ENCODE measurements around the gene DGKD. TPM values are rescaled to one million over a fixed set of nuclear protein-coding genes. Genes with fewer than 3 reads are reported as not detected.

DGKD gene
- total and polyA plus RNA-seq, 5 donors from 2014 or later = 11.3 to 161 (median 11.5) TPM

- Mint-ChIP-seq H3K36me3 (peaks cover 42% of the 10 kb centered on the region), H3K4me1 (peaks cover 0 to 3% (median 2%) of the 10 kb centered on the region in 4 donors), H3K27ac (no peak overlapping the region), H3K27me3 (no peaks in the 10 kb centered on the region), H3K9me3 (no peaks in the 10 kb centered on the region), H3K4me3 (no peak overlapping the region)
- ATAC-seq (ENCODE audit: low read depth in 2 of 2) (no peak), DNase-seq (no peak)
- no peaks in the 10 kb centered on the region for H3K27me3 ChIP-seq (ENCODE audit: control insufficient read depth, insufficient read depth, low read length)
- peaks cover 98% of the 10 kb centered on the region for H3K36me3 ChIP-seq (ENCODE audit: control insufficient read depth, insufficient read depth, low read length)
- H3K4me1 ChIP-seq (ENCODE audit: control insufficient read depth, insufficient read depth, low read length, poor library complexity, severe bottlenecking) = no peaks in the 10 kb centered on the region
- no peaks in the 10 kb centered on the region for H3K9me3 ChIP-seq (ENCODE audit: control insufficient read depth in 2 of 2, low read length in 2 of 2)
- H3K4me3 ChIP-seq (ENCODE audit: low read depth, low read length) = no peak overlapping the region
- H3K27ac ChIP-seq (ENCODE audit: insufficient read depth, low read length, poor library complexity, severe bottlenecking) = no peak overlapping the region
These were observed 96.7 kb downstream of the DGKD start for GRCh38 chr2:233450864-233451575.

- Histone ChIP-seq H3K27me3 (ENCODE audit: control insufficient read depth, insufficient read depth, low read length) (no peaks in the 10 kb centered on the region), H3K9me3 (ENCODE audit: control insufficient read depth in 2 of 2, low read length in 2 of 2) (no peaks in the 10 kb centered on the region), H3K36me3 (ENCODE audit: control insufficient read depth, insufficient read depth, low read length) (peaks cover 99% of the 10 kb centered on the region), H3K27ac (ENCODE audit: insufficient read depth, low read length, poor library complexity, severe bottlenecking) (no peak overlapping the region), H3K4me1 (ENCODE audit: control insufficient read depth, insufficient read depth, low read length, poor library complexity, severe bottlenecking) (no peaks in the 10 kb centered on the region), H3K4me3 (ENCODE audit: low read depth, low read length) (no peak overlapping the region)
- Mint-ChIP-seq H3K4me1 (peaks cover 0 to 3% (median 2%) of the 10 kb centered on the region in 4 donors), H3K27ac (no peak overlapping the region), H3K9me3 (no peaks in the 10 kb centered on the region), H3K36me3 (peaks cover 41% of the 10 kb centered on the region), H3K4me3 (no peak overlapping the region), H3K27me3 (no peaks in the 10 kb centered on the region)
- ATAC-seq (ENCODE audit: low read depth in 2 of 2) = no peak
- DNase-seq = no peak
These were observed 97.7 kb downstream of the DGKD start for GRCh38 chr2:233451950-233452349.

GRCh38 chr2:233453111-233453915, 99.0 kb downstream of the DGKD start:
- no peak overlapping the region for H3K4me3 Mint-ChIP-seq
- no peaks in the 10 kb centered on the region for H3K4me1 ChIP-seq (ENCODE audit: control insufficient read depth, insufficient read depth, low read length, poor library complexity, severe bottlenecking)
- no peak overlapping the region for H3K27ac Mint-ChIP-seq
- no peaks in the 10 kb centered on the region for H3K9me3 ChIP-seq (ENCODE audit: control insufficient read depth in 2 of 2, low read length in 2 of 2)
- peaks cover 99% of the 10 kb centered on the region for H3K36me3 ChIP-seq (ENCODE audit: control insufficient read depth, insufficient read depth, low read length)
- H3K27me3 Mint-ChIP-seq = no peaks in the 10 kb centered on the region
- no peak for DNase-seq
- H3K27me3 ChIP-seq (ENCODE audit: control insufficient read depth, insufficient read depth, low read length) = no peaks in the 10 kb centered on the region
- H3K36me3 Mint-ChIP-seq = peaks cover 47% of the 10 kb centered on the region
- no peaks in the 10 kb centered on the region for H3K9me3 Mint-ChIP-seq
- peaks cover 0 to 1% (median under 1%) of the 10 kb centered on the region in 4 donors for H3K4me1 Mint-ChIP-seq
- ATAC-seq (ENCODE audit: low read depth in 2 of 2) = no peak
- no peak overlapping the region for H3K4me3 ChIP-seq (ENCODE audit: low read depth, low read length)
- H3K27ac ChIP-seq (ENCODE audit: insufficient read depth, low read length, poor library complexity, severe bottlenecking) = no peak overlapping the region

GRCh38 chr2:233453916-233454315, 99.6 kb downstream of the DGKD start:
- no peaks in the 10 kb centered on the region for H3K27me3 ChIP-seq (ENCODE audit: control insufficient read depth, insufficient read depth, low read length)
- no peak for ATAC-seq (ENCODE audit: low read depth in 2 of 2)
- Mint-ChIP-seq H3K4me3 (no peak overlapping the region), H3K27ac (no peak overlapping the region), H3K4me1 (no peaks in the 10 kb centered on the region), H3K36me3 (peaks cover 45% of the 10 kb centered on the region), H3K9me3 (no peaks in the 10 kb centered on the region), H3K27me3 (no peaks in the 10 kb centered on the region)
- no peak overlapping the region for H3K4me3 ChIP-seq (ENCODE audit: low read depth, low read length)
- no peaks in the 10 kb centered on the region for H3K9me3 ChIP-seq (ENCODE audit: control insufficient read depth in 2 of 2, low read length in 2 of 2)
- H3K27ac ChIP-seq (ENCODE audit: insufficient read depth, low read length, poor library complexity, severe bottlenecking) = no peak overlapping the region
- no peak for DNase-seq
- peaks cover 98% of the 10 kb centered on the region for H3K36me3 ChIP-seq (ENCODE audit: control insufficient read depth, insufficient read depth, low read length)
- H3K4me1 ChIP-seq (ENCODE audit: control insufficient read depth, insufficient read depth, low read length, poor library complexity, severe bottlenecking) = no peaks in the 10 kb centered on the region

- Histone ChIP-seq H3K4me1 (ENCODE audit: control insufficient read depth, insufficient read depth, low read length, poor library complexity, severe bottlenecking) (no peaks in the 10 kb centered on the region), H3K27ac (ENCODE audit: insufficient read depth, low read length, poor library complexity, severe bottlenecking) (no peak overlapping the region), H3K9me3 (ENCODE audit: control insufficient read depth in 2 of 2, low read length in 2 of 2) (no peaks in the 10 kb centered on the region), H3K4me3 (ENCODE audit: low read depth, low read length) (no peak overlapping the region), H3K36me3 (ENCODE audit: control insufficient read depth, insufficient read depth, low read length) (peaks cover 97% of the 10 kb centered on the region), H3K27me3 (ENCODE audit: control insufficient read depth, insufficient read depth, low read length) (no peaks in the 10 kb centered on the region)
- H3K36me3 Mint-ChIP-seq = peaks cover 50% of the 10 kb centered on the region
- no peaks in the 10 kb centered on the region for H3K27me3 Mint-ChIP-seq
- H3K4me1 Mint-ChIP-seq = no peaks in the 10 kb centered on the region
- ATAC-seq (ENCODE audit: low read depth in 2 of 2) = no peak
- no peak overlapping the region for H3K4me3 Mint-ChIP-seq
- DNase-seq = no peak
- no peaks in the 10 kb centered on the region for H3K9me3 Mint-ChIP-seq
- no peak overlapping the region for H3K27ac Mint-ChIP-seq
These were observed 100.7 kb downstream of the DGKD start for GRCh38 chr2:233455006-233455405.

GRCh38 chr2:233455491-233455890, 101.2 kb downstream of the DGKD start:
- Histone ChIP-seq H3K27ac (ENCODE audit: insufficient read depth, low read length, poor library complexity, severe bottlenecking) (no peak overlapping the region), H3K36me3 (ENCODE audit: control insufficient read depth, insufficient read depth, low read length) (peaks cover 96% of the 10 kb centered on the region), H3K4me1 (ENCODE audit: control insufficient read depth, insufficient read depth, low read length, poor library complexity, severe bottlenecking) (no peaks in the 10 kb centered on the region), H3K4me3 (ENCODE audit: low read depth, low read length) (no peak overlapping the region), H3K27me3 (ENCODE audit: control insufficient read depth, insufficient read depth, low read length) (no peaks in the 10 kb centered on the region), H3K9me3 (ENCODE audit: control insufficient read depth in 2 of 2, low read length in 2 of 2) (no peaks in the 10 kb centered on the region)
- H3K9me3 Mint-ChIP-seq = no peaks in the 10 kb centered on the region
- DNase-seq = no peak
- H3K27ac Mint-ChIP-seq = no peak overlapping the region
- no peak for ATAC-seq (ENCODE audit: low read depth in 2 of 2)
- peaks cover 51% of the 10 kb centered on the region for H3K36me3 Mint-ChIP-seq
- no peak overlapping the region for H3K4me3 Mint-ChIP-seq
- no peaks in the 10 kb centered on the region for H3K27me3 Mint-ChIP-seq
- no peaks in the 10 kb centered on the region for H3K4me1 Mint-ChIP-seq

GRCh38 chr2:233456111-233456510, 101.8 kb downstream of the DGKD start:
- peak overlapping the region in 1 of 3 donors; percentile 20 for H3K27ac Mint-ChIP-seq
- H3K4me1 ChIP-seq (ENCODE audit: control insufficient read depth, insufficient read depth, low read length, poor library complexity, severe bottlenecking) = no peaks in the 10 kb centered on the region
- ATAC-seq (ENCODE audit: low read depth in 2 of 2) = no peak
- H3K9me3 ChIP-seq (ENCODE audit: control insufficient read depth in 2 of 2, low read length in 2 of 2) = no peaks in the 10 kb centered on the region
- peaks cover 51% of the 10 kb centered on the region for H3K36me3 Mint-ChIP-seq
- DNase-seq = no peak
- no peaks in the 10 kb centered on the region for H3K9me3 Mint-ChIP-seq
- H3K36me3 ChIP-seq (ENCODE audit: control insufficient read depth, insufficient read depth, low read length) = peaks cover 93% of the 10 kb centered on the region
- no peak overlapping the region for H3K4me3 ChIP-seq (ENCODE audit: low read depth, low read length)
- no peaks in the 10 kb centered on the region for H3K27me3 ChIP-seq (ENCODE audit: control insufficient read depth, insufficient read depth, low read length)
- no peak overlapping the region for H3K27ac ChIP-seq (ENCODE audit: insufficient read depth, low read length, poor library complexity, severe bottlenecking)
- no peak overlapping the region for H3K4me3 Mint-ChIP-seq
- no peaks in the 10 kb centered on the region for H3K27me3 Mint-ChIP-seq
- no peaks in the 10 kb centered on the region for H3K4me1 Mint-ChIP-seq

Data from CD4-positive, CD25-positive, alpha-beta regulatory T cell (primary cell).